NCI-H1694 treated with DMSO at 0.1 percent for 48 hours (cell line): ENCODE data around the gene POLR1E.
"Not testable (repeated sequence)": the region's sequence is repeated elsewhere in the genome, so short reads cannot be mapped to it uniquely, and the experiment has no call there.

Source experiments
- DNase-seq: peaks from one replicate; lab custom pipeline; 2025; lab: John Stamatoyannopoulos, UW

Gene POLR1E

DNA sequence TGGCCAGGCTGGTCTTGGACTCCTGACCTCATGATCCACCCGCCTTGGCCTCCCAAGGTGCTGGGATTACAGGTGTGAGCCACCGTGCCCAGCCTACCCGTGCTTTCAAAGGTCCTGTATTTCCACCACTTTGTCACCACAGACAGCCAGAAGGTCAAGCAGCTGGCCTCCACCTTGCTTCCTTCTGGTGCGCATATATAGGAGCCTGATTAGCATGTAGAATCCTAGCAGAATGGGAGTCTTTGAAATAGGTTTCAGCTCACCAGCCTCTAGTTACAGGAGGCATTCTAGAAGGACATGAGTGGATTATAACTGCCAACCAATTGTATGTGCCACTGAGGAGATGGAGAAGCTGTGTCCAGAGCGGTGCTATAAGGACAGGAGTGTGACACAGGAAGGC, 18.9 kb downstream of the POLR1E start:
- no peak for DNase-seq

DNA sequence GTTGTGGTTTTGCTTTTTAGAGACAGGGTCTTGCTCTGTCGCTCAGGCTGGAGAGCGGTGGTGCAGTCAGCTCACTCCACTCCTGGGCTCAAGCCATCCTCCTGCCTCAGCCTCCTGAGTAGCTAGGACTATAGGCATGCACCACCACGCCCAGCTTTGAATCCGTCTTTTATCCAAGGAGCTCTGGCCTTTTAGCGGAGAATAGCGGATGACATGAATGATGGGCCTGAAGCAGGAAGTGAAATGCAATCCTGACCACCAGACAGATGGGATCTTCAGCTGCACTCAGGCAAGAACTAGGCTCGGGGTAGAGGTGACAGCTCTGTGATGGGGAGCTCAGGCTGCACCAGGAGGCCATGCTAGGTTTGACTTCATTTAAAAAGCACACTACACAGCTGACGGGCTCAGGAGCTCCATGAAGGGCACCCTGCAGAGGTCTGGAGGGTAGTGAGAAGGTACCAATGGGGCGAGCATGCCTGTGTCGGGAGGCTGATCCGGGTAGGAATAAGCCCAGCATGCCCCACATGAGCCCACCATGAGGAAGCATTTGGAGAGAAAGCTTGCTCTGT, 21.9 kb downstream of the POLR1E start:
- DNase-seq = no peak

GRCh38 chr9:37508135-37508833, 22.5 kb downstream of the POLR1E start:
- no peak for DNase-seq

- no peak for DNase-seq
Observed at GRCh38 chr9:37508834-37509206, 23.1 kb downstream of the POLR1E start.

DNA sequence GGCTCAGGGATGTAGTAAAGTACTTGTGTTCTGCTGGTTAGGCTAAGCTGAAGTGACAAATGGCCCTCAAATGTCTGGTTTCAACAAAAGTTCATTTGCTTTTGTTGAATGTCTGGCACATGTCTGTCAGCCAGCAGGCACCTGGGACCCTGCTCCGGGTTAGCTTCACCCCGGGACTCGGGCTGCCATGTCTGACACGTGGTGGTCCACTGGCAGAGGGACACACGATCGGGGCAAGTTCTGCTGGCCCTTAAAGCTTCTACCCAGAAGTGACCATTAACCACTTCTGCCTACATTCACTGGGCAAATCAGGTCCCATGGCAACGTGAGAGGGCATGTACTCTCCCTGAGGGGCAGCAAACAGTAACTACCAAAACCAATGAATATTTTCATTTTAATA, 23.8 kb downstream of the POLR1E start:
- DNase-seq = no peak

- DNase-seq = not testable (repeated sequence)
Observed at GRCh38 chr9:37510053-37510452, 24.3 kb downstream of the POLR1E start.

DNA sequence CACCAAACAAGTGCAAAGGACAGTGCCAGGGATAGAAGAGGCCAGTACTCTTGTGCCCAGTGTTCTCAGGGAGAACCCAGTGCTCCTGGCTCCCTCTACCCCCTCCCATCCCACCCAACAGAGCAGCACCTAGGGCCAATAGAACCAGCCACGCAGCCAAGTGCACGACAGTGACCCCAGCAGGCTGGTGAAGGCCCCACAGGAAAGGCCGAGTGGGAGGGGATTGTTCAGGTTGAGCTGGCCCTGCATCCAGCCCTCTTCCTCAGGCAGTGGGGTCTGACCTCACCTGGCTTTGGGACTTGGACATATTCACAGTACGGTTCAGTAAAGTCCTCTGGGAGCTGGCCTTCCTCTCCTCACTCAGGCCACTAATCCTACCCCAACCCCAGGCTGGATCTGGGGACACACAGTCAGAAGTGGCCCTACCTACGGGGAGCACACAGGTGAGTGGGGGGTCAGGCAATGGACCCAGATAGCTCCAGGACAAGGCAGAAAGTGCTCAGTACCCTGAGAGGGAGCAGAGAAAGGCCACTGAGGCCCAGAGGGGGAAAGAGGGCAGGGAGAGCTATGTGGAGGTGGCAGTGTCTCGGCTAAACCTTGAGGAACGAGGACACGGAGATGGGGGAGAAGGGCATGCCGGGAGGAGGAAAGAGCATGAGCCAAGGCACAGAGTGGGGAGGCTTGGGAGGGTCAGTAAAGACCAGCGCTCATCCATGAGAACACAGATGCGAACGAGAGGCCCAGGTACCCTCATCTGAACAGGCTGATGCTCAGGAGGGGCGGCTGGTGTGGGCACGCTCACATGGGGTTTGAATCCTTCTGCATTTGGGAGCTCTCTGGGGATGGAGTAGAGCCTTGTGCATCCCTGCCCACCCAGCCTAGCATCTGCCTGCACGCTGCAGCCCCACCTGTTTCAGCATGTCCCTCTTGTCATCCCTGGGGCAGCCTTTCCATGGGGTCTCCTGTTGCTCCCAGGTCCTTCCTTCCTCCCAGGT, 25.6 kb downstream of the POLR1E start:
- no peak for DNase-seq

DNA sequence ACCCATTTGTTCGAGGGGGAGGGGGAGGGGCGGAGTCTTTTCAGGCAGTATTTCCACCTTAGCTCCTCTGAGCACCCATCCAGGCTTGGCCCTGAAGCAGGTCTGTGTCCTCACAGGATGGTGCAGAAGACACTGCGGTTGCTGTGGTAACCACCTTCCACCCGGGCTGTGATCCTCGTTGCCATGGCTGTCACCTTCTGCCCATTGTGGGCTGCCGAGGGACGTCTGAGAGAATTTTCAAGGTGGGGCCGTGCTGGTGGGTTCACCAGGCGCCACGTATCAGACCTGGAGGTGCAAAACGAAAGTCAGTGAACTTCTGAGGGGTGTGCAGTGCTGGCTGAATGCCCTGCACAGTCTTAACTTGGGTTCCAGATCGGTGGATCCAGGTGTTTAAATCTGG, 26.7 kb downstream of the POLR1E start:
- DNase-seq = no peak

DNA sequence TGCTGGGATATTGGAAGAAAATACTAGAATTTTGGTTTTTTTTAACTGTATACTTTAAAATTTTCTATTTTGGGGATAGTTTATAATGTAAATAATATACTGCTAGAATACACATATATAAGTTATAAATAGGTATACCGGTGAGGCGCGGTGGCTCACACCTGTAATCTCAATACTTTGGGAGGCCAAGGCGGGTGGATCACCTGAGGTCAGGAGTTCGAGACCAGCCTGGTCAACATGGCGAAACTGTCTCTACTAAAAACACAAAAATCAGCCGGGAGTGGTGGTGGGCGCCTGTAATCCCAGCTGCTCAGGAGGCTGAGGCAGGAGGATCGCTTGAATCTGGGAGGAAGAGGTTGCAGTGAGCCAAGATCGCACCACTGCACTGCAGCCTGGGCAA, 28.7 kb downstream of the POLR1E start:
- DNase-seq = not testable (repeated sequence)

GRCh38 chr9:37514999-37515398, 29.3 kb downstream of the POLR1E start:
- no peak for DNase-seq

DNA sequence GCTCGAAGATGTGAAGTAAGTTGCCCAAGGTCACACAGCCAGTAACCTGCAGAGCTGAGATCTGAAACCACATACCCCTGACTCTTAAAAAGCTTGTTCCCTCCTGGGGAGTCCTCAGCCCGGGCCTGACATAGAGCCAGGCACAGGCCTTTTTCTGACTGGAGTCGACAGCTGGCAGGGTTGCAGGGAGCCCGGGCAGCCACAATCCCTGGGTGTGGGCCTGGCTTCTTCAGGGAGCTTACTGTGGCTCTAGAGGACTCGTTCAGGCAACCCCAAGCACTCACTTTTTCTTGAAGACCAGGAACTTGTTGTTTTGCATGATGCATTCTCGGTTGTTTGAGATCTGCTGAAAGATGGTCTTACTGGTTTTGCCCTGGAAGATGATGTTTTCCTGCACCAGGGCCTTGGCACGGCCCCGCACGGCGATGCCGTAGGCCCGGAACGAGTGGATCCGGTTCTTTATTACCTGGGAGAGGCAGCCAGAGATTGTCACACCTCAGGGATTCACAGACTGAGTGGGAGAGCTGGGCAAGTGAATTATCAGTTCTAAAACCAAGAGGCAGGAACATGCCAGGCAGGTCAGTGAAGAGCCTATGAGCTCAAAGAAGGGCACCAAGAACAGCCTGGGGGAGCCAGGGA, 30.0 kb downstream of the POLR1E start:
- no peak for DNase-seq

DNA sequence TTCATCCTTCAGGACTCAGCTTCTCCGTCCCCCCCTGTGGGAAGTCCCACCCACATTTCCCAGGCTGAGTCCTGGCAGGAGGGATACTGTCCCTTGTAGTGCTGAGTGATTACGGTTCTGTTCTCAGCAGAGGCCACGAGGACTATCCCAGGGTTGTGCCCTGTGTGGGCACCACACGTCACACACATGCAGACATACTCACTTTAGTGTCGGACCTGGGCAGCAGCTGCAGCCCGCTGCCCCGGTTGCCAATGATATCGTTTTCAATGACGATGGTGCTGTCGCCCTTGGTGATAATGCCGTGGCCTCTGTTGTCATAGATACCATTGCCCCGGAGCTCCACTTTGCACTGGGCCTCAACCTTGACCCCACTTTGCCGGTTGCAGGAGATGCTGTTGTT, 32.2 kb downstream of the POLR1E start:
- DNase-seq = no peak

GRCh38 chr9:37520641-37521040, 34.9 kb downstream of the POLR1E start:
- no peak for DNase-seq

DNA sequence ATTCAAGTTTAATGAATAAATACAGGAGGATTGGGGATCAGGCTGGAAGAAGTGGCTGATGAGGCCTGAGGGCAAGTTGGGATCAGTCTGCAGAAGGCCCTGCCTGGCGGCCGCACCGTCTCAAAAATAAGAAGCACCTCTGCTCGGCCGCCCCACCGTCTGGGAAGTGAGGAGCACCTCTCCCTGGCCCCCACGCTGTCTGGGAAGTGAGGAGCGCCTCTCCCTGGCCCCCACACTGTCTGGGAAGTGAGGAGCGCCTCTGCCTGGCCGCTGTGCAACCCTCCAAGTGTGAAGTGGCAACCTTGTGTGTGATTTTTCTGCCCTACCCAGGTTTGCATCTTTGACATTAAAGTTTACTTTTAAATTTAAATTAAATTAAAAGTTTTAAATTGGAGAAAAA, 35.4 kb downstream of the POLR1E start:
- DNase-seq = no peak

- DNase-seq = no peak
Observed at GRCh38 chr9:37522971-37523370, 37.2 kb downstream of the POLR1E start.

DNA sequence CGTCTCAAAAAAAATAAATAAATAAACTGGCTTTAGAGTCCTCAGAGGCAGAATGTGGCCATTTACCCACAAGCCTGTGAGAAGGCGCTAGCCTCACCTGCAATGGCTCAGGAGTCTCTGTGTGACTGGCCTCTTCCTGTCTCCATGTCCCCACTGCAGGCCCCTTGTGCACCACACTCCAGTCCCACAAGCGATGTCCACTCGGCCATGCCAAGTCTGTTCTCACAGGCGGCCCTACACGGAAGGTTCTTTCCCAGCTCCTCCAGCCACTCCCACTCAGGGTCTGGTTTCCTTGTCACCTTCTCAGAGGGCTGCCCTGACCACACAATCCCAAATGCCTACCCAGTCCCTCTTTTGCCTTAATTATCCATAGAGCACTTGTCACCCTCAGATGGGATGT, 38.2 kb downstream of the POLR1E start:
- DNase-seq = no peak

DNA sequence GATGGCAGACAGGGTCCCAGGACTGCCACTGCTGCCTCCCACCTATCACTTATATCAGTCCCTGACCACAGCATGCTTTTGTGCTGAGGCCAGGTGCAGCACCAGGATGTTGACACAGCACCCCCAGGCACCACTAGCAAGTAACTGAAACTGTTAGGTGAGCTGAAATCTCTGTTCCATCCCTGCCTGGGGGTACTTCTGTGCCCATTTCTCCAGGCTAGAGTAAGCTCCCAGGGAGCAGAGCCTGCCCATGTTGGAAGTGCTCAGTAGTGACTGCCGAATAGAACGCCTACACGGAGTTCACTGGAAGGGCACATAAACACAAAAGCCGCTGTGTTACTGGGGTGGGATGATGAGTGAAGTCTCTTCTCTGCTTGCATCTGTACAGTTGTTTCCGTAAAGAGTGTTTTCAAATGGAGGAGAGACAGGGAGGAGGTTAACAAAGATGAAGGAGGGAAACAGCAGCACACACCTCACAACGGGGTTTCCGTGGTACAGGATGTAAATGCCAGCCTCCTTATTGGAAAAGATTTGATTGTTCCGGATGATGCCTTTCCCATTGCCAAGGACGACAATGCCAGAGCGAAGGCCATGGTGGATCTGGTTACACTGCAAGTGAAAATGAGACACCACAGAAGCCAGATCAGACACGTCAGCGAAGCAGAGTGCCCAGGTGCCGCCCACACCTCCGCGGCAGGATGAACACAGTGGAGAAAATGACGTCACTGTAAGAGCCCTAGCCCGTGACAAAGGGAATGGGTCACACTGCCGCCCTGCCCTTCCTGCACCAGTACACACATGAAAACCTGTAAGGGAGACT, 43.1 kb downstream of the POLR1E start:
- no peak for DNase-seq

DNA sequence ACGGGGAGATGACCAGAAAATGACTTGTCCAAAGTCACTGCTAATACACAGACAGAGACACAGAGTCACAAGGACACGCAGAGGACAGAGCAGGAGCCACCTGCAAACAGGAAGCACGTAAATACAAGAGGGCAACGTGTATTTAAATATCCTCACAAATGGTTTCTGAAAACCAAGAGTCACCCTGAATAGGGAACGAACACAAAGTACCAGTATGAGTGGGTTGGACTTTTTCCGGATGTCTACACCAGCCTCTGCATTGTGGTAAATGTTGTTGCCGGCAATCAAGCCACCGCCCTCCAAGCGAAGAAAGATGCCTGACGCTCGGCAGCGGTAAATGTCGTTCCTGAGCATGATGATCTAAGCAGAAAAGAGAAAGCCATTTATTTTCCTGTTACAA, 46.0 kb downstream of the POLR1E start:
- no peak for DNase-seq

DNA sequence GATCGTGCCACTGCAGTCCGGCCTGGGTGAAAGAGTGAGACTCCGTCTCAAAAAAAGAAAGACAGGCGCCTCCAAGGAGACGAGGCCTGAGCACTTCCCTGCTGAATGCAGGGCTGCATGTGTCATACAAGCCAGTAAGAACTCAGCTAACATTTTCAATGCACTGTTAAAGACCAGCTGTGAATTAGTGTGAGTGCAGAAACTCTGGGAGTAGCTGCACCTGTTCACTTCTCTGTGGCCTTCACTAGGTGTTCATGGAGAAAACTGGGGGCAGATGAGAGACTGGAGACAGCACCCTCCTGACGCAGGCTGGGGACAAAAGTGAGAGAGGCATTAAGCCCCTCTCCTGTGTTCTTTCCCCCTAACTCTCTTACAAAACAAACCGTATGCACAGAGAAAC, 48.7 kb downstream of the POLR1E start:
- no peak for DNase-seq

DNA sequence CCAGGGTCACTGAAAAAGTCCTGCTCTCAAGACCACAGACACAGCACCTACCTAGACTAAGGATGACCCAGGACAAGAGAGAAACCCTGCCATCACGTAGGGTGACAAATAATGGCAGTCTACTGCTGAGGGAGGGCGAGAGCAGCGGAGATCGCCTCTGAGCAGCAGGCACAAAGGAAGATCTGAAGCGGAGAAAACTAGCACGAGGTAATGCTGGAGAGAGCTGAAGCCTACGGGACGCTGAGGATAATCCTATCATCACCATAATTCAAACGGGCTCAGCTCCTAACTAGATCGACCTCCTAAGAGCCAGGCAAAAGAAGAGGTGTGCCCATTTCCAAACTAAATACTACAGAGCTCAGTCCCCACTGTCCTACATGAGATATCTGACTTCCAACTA, 49.2 kb downstream of the POLR1E start:
- no peak for DNase-seq

- DNase-seq = no peak
Observed at GRCh38 chr9:37538099-37538498, 52.4 kb downstream of the POLR1E start.

DNA sequence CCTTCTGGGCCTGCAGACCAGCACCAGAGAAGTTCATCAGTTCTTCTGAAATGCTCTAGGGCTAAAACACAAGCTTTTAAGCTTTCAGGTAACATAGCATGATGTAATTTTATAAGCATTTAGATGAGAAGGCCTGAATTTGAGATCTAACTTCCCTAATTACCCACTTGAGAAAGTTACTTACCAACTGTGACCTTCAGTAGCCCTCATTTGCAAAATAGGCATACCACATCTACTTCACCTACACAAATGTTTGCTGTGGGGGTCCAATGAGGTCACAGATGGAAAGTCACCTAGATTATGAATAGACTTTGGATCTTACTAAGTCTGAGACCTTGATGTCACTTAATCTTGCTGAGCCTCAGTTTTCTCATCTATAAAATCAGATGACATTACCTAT, 53.9 kb downstream of the POLR1E start:
- no peak for DNase-seq
